Large intestine (tissue), 3 donors: Measurements from ENCODE around the gene MRTFA. TPM values are rescaled to one million over a fixed set of nuclear protein-coding genes. Genes with fewer than 3 reads are reported as not detected.

ENCODE experiments used
- DNase-seq, 2 donors: peaks; one replicate each; pipeline versions ENCODE4 v3.0.0 to v3.0.0-alpha.2; 2013
- H3K27ac ChIP-seq: one replicate; pipeline ENCODE4 v1.5.1; 2013; ENCODE audit warnings: low read length
- H3K27me3 ChIP-seq: 2 replicates; pipeline ENCODE4 v1.6.1; 2013; ENCODE audit warnings: low read length; ENCODE audit not compliant: control insufficient read depth, insufficient read depth
- H3K36me3 ChIP-seq: 2 replicates; pipeline ENCODE4 v1.6.1; 2013; ENCODE audit warnings: low read length; ENCODE audit not compliant: control insufficient read depth, insufficient read depth
- H3K4me1 ChIP-seq: one replicate; pipeline ENCODE4 v1.6.1; 2013; ENCODE audit warnings: low read length; ENCODE audit not compliant: control insufficient read depth, insufficient read depth
- H3K4me3 ChIP-seq: one replicate; pipeline ENCODE4 v1.5.1; 2013; ENCODE audit warnings: low read length
- H3K9me3 ChIP-seq: one replicate; pipeline ENCODE4 v1.6.1; 2013; ENCODE audit warnings: mild to moderate bottlenecking, low read depth, low read length, moderate library complexity; ENCODE audit not compliant: control insufficient read depth
- WGBS: methylation state at CpG from one replicate; pipeline ENCODE4 v1.1.5; 2013; ENCODE audit warnings: low lambda C conversion rate; ENCODE audit not compliant: insufficient coverage; 5-methylcytosine and 5-hydroxymethylcytosine counted together
- polyA plus RNA-seq: library from polyadenylated mRNA; unstranded; fragments of 120-200 nt; gene quantifications from one replicate; pipeline ENCODE4 v1.2.1, GENCODE V29; 2013

The MRTFA gene
- polyA plus RNA-seq, 1 donor, result 17.1 TPM

DNA sequence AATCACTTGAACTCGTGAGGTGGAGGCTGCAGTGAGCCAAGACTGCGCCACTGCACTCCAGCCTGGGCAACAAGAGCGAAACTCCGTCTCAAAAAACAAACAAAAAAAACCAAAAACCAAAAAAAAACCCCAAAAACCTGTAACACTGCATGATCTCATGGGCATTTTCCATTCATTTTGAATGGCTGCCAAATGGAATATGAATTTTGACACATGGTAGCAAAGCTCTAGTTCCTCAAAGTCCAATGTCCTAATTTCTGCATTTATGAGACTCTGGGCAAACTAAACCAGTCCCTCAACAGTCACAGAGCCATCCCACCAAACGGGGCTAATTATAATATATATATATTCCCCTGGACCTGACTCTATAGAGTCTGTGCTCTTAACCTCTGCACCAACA, 204.4 kb downstream of the MRTFA start:
- Histone ChIP-seq H3K4me1 (no peaks in the 10 kb centered on the region), H3K36me3 (peaks cover 38% of the 10 kb centered on the region), H3K9me3 (no peaks in the 10 kb centered on the region), H3K4me3 (no peak overlapping the region), H3K27me3 (no peaks in the 10 kb centered on the region), H3K27ac (no peak overlapping the region)
- DNase-seq, result no peak
- whole genome bisulfite sequencing, result no CpG with 5 or more reads among the region's 5 CpGs

DNA sequence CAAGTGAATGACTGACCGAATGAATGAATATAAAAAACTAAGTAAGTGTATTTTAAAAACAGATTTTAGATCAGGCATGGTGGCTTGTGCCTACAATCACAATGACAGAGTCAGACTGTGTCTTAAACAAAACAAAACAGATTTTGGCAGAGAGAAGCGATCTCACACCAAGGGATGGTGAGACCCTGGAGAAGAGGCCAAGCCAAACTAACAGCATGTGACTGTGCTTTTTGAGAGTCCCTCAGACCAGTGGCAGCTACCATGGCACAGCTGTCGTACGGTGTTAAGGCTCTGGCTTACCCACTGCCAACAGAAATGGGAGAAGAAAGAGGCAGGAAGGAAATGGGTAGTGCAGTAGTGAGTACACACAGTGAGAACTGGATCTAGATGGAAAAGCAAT, 205.5 kb downstream of the MRTFA start:
- no CpG with 5 or more reads among the region's 4 CpGs for WGBS
- Histone ChIP-seq H3K27ac (no peak overlapping the region), H3K4me1 (no peaks in the 10 kb centered on the region), H3K36me3 (peaks cover 49% of the 10 kb centered on the region), H3K4me3 (no peak overlapping the region), H3K27me3 (no peaks in the 10 kb centered on the region), H3K9me3 (no peaks in the 10 kb centered on the region)
- DNase-seq, result no peak

DNA sequence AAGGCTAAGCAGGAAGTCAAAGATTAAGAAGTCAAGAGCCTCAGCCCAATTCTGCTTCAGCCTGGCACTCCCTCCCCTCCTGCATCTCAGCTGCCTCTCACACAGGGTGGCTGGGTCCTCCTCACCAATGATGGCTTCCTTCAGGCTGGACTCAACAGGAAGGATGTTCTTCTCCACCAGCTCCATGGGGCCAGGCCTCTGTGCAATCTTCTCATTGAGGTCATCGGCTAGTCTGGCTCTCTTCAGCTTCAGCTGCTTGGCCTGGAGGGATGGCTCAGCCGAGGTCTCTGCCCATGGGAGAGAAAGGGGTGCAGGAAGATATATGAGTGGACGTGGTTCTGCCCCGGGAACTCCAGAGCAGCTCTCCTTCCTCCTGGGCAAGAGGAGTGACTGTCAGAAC, 207.0 kb downstream of the MRTFA start:
- WGBS, result no CpG with 5 or more reads among the region's 4 CpGs
- no peak overlapping the region for H3K27ac ChIP-seq
- H3K4me3 ChIP-seq, result no peak overlapping the region
- DNase-seq, result no peak
- H3K4me1 ChIP-seq, result no peaks in the 10 kb centered on the region
- H3K9me3 ChIP-seq, result no peaks in the 10 kb centered on the region
- H3K36me3 ChIP-seq, result peaks cover 60% of the 10 kb centered on the region
- H3K27me3 ChIP-seq, result no peaks in the 10 kb centered on the region

DNA sequence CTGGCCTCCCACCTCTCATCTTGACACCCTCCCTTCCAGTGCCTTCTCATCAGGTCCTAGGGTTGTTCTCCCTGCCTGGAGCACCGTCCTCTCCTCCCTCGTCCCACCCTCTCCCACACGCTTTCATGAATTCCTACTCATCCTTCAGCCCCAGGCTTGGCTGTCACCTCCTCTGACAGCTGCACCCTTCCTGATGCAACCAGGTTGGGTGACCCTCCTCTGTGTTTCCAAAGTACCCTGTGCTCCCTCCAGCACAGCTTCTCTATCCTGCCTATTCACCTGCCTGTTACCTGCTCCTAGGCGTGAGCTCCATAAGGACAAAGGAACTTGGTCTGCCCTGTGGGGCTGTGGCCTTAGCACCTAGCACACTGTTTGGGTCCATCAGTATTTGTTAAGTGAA, 207.7 kb downstream of the MRTFA start:
- peaks cover 66% of the 10 kb centered on the region for H3K36me3 ChIP-seq

DNA sequence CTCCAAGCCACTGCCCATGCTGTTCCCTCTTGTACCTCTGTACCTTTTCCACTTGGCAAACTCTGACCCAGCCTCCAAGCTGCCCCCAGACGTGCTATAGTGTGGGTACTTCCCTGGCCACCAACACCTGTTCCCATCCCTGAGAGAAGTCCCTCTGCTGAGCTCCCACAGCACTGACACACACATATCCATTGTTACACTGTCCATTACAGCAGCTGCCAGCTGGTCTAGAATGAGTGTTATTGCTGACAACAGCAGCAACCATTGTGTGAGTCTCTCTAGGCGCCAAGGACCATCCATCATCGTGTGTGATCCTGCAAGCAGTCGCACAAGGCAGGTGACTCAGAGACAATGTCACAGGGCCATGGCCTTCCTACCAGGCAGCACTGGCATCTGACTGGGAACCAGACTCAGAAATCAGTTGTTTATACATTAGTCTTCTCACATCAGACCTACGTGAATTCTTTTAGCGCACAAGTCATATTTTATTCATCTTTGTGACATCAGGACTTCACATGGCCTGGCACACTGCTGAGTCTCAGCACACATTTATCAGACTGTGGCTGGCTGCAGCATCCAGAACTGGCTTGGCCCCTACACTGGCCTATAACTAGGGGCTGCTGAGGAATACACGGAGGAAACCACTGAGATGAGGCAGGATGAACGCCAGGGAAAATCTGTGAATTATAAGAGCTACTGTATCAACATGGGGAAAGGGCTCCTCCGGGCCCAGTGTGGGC, 209.8 kb downstream of the MRTFA start:
- no peak for DNase-seq
- no peak overlapping the region for H3K27ac ChIP-seq
- WGBS, result 80% methylated on average over 1 of the region's 9 CpGs

More for the DNA sequence above, 207.7 kb downstream of the MRTFA start:
- Histone ChIP-seq H3K4me3 (no peak overlapping the region), H3K4me1 (no peaks in the 10 kb centered on the region), H3K27me3 (no peaks in the 10 kb centered on the region), H3K9me3 (no peaks in the 10 kb centered on the region), H3K27ac (no peak overlapping the region)
- 93% methylated on average over 3 of the region's 4 CpGs for WGBS
- DNase-seq, result no peak

DNA sequence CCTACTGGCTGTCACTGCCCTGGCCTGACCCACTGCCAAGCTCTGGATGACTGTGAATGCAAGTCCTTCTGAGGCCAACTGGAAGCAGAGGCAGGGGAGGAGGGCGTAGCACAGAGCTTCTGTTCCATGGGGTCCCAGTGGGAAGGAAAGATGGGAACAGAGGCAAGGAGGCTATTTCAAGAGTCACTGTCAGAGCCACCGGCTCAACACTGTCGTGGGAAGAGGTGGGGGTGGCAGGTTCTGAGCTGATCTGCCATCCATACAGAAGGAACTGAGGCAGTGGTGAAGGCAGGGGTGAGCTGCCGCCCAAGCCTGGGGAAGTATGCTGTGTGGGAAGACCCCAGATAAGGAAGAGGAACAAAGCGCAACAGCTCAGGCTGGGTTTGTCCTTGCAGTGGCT, 211.4 kb downstream of the MRTFA start:
- H3K36me3 ChIP-seq, result peaks cover 91% of the 10 kb centered on the region

More for the DNA sequence above, 209.8 kb downstream of the MRTFA start:
- Histone ChIP-seq H3K27me3 (no peaks in the 10 kb centered on the region), H3K9me3 (no peaks in the 10 kb centered on the region), H3K36me3 (peaks cover 84% of the 10 kb centered on the region), H3K4me3 (no peak overlapping the region), H3K4me1 (no peaks in the 10 kb centered on the region)

DNA sequence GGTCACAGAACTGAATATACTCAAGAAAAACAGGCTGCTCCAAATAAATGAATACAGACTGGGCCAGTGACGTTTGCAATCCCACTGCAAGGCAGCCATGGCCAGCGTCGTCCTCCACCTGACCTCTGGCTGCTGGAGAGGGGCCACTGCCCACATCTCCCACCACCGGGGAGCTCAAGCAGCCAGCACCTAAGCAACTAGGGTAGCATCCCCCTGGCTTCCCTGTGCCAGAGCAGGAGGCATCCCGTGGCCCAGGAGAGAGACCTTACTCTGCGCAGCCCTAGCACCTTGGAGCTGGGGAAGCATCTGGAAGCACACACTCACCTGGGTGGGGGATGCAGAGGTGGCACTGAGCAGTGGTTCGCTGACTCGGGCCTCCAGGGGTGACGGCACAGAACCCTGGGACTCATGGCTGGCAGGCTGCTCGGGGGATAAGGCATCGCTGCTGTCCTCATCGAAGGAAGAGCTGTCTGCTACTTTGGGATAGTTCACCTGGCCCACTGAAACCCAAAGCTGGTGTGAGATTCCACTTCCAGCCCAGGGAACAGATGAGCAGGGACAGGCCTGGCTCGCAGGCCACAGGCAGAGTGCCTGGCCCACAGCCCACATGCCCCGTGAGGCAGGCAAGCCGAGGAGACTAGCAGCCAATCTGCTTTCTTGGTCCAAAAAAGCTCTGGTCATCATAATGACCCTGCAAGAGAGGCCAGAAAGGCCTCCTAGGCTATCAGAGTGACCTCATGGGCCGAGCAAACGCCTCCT, 212.5 kb downstream of the MRTFA start:
- DNase-seq, result no peak
- peaks cover 92% of the 10 kb centered on the region for H3K36me3 ChIP-seq
- H3K4me3 ChIP-seq, result no peak overlapping the region
- no peaks in the 10 kb centered on the region for H3K27me3 ChIP-seq
- H3K9me3 ChIP-seq, result peaks cover under 1% of the 10 kb centered on the region
- 90% methylated on average over 2 of the region's 17 CpGs for WGBS
- H3K27ac ChIP-seq, result no peak overlapping the region
- no peaks in the 10 kb centered on the region for H3K4me1 ChIP-seq

More for the DNA sequence above, 211.4 kb downstream of the MRTFA start:
- no peaks in the 10 kb centered on the region for H3K9me3 ChIP-seq
- WGBS, result no CpG with 5 or more reads among the region's 5 CpGs
- no peak overlapping the region for H3K4me3 ChIP-seq
- no peaks in the 10 kb centered on the region for H3K27me3 ChIP-seq
- H3K27ac ChIP-seq, result no peak overlapping the region
- H3K4me1 ChIP-seq, result no peaks in the 10 kb centered on the region
- no peak for DNase-seq

DNA sequence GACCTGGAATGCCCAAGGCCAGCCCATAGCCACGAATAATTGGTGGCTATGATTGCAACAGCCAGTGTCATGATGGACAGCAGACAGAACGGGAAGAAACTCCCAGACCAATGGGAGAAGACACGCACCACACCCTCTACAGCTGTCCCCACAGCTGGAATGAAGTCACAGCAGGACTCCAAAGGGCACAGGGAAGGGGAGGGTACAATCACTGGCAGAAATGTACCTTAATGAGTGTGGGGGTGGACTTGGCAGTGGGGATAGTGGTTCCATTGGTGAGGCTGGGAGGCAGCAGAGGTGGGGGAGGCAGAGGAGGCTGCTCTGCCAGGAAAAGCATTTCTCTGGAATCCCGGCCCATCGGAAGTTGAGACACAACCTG, 213.2 kb downstream of the MRTFA start:
- H3K27ac ChIP-seq, result no peak overlapping the region
- no peaks in the 10 kb centered on the region for H3K27me3 ChIP-seq
- no peak overlapping the region for H3K4me3 ChIP-seq
- no peaks in the 10 kb centered on the region for H3K4me1 ChIP-seq
- no CpG with 5 or more reads among the region's 5 CpGs for WGBS
- DNase-seq, result no peak
- peaks cover 93% of the 10 kb centered on the region for H3K36me3 ChIP-seq
- peaks cover 8% of the 10 kb centered on the region for H3K9me3 ChIP-seq

DNA sequence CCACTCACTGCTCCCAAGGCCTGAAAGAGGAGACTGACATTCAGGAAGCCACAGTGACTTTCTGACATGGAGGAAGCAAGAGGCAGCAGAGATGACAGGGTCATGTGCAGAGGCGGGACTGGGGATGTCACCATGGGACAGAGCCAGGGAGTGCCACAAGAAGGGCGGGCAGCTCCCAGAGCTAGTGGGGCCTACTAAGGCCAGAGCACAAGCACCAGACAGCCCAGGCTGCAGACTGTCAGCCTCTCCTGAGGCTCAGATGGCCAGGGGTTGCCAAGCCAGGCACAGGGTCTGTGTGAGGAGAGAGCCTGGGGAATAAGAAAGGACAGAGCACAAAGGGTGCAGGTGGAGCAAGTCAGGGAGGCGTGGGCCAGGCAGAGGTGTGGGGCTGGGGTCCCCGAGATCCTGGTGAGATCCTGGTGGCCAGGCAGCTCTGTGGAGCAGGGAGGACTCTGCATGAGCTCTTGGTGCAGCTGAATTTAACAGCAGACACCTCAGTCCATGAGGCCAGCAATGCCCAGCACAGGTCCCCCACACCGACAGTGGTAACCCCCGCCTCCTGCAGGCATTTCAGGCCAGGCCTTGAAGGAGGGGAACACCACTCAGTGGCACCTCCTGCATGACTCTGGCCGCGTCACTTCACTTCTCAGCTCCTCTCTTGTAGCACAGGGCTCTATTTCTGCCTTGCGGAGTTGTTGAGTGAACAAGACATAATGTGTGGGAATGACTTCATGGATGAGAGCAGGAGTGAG, 213.8 kb downstream of the MRTFA start:
- Histone ChIP-seq H3K9me3 (peaks cover 9% of the 10 kb centered on the region), H3K36me3 (peaks cover 93% of the 10 kb centered on the region), H3K4me1 (no peaks in the 10 kb centered on the region), H3K27ac (no peak overlapping the region), H3K27me3 (no peaks in the 10 kb centered on the region), H3K4me3 (no peak overlapping the region)
- no peak for DNase-seq
- no CpG with 5 or more reads among the region's 9 CpGs for WGBS

DNA sequence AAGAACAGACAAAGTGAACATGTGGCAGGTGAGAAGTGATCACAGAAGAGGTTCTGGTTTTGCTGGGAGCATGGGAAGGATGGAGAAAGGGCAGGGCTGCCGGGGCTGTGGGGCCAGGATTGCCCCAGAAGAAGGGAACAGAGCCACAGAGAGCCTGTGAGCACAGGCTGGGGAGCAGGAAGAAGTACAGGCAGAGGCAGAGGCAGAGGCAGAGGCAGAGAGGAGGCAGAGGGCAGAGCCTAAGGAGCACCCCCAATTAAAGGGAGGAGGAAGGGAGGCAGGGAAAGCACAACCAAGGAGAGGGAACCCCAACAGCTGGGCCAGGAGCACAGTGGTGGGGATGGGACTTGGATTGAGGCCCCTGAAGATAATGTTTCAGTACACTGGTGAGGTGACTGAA, 214.6 kb downstream of the MRTFA start:
- Histone ChIP-seq H3K36me3 (peaks cover 88% of the 10 kb centered on the region), H3K9me3 (peaks cover 9% of the 10 kb centered on the region), H3K27me3 (no peaks in the 10 kb centered on the region), H3K4me3 (no peak overlapping the region), H3K4me1 (no peaks in the 10 kb centered on the region), H3K27ac (no peak overlapping the region)
- DNase-seq, result no peak
- WGBS, result no CpG with 5 or more reads among the region's 1 CpG
